T-helper 1 cell treated with Interleukin-12 subunit alpha and Interleukin-12 subunit beta and Interleukin-4 antibody, amounts not matched to agents 30 μg/mL and 1 μg/mL, for 36 hours (primary cell): Measurements from ENCODE around the gene SUSD5.
"Not testable (repeated sequence)": the region's sequence is repeated elsewhere in the genome, so short reads cannot be mapped to it uniquely, and the experiment has no call there.

Experiments
- H3K27ac Mint-ChIP-seq: one replicate; pipeline ENCODE4 v1.8.0; 2021; ENCODE audit warnings: mild to moderate bottlenecking, mixed read lengths
- H3K27me3 Mint-ChIP-seq: one replicate; pipeline ENCODE4 v1.8.0; 2021; ENCODE audit warnings: low read depth, mixed read lengths
- H3K36me3 Mint-ChIP-seq: one replicate; pipeline ENCODE4 v1.8.0; 2021; ENCODE audit warnings: low read depth, mixed read lengths
- H3K4me1 Mint-ChIP-seq: one replicate; pipeline ENCODE4 v1.8.0; 2021; ENCODE audit warnings: low read depth, mixed read lengths
- H3K4me3 Mint-ChIP-seq: one replicate; pipeline ENCODE4 v1.8.0; 2021; ENCODE audit warnings: mild to moderate bottlenecking, moderate library complexity, mixed read lengths
- H3K9me3 Mint-ChIP-seq: one replicate; pipeline ENCODE4 v1.8.0; 2021; ENCODE audit warnings: mixed read lengths

Gene SUSD5

DNA sequence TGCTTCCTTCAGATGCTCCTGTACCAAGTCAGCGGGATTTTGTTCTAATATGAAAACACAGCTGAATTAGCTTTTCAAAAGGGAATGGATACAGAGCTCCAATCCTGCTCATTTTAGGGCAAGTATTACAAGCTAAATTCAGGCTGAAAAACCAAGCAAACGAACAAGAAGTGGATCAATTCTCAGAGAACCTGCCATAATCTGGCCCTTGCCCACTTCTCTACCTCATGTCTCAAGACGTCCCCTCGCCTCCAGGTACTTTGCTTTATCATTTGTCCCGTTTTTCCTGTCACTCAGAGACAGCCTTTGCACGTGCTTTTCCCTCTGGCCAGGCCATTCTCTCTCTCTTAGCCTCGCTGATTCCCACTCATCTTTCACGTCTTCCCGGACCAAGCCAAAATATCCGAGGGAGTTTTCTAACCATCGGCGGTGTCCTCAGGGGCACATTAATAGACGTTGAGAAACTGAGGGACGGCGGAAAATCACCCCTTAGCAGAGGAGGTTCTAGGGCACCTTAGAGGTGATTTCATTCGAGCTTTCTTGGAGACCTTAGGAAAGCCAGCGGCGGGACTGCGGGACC, 654 bp downstream of the SUSD5 start:
- Mint-ChIP-seq H3K4me3 (no peak overlapping the region), H3K27me3 (peaks cover 56% of the 10 kb centered on the region), H3K4me1 (peaks cover 8% of the 10 kb centered on the region), H3K9me3 (no peaks in the 10 kb centered on the region), H3K27ac (no peak overlapping the region), H3K36me3 (no peaks in the 10 kb centered on the region)

DNA sequence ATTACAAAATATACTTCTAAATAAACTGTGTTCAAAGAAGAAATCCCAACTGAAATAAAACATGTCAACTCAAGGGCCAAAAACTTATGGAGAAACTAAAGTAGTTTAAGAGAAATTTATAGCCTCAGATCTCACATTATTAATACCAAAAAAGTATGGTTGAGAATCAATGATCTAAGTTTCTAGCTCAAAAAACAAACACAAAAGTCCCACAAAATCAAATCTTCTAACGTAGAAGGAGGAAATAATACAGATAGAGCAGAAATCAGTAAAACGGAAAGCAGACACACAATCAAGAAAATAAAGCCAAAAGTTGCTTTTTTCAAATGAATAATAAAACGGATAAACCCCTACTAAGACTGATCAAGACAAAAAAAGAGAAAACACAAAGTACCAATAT, 2.9 kb downstream of the SUSD5 start:
- H3K4me1 Mint-ChIP-seq: peaks cover 8% of the 10 kb centered on the region
- no peak overlapping the region for H3K4me3 Mint-ChIP-seq
- H3K27ac Mint-ChIP-seq: no peak overlapping the region
- no peaks in the 10 kb centered on the region for H3K9me3 Mint-ChIP-seq
- peaks cover 55% of the 10 kb centered on the region for H3K27me3 Mint-ChIP-seq
- no peaks in the 10 kb centered on the region for H3K36me3 Mint-ChIP-seq

DNA sequence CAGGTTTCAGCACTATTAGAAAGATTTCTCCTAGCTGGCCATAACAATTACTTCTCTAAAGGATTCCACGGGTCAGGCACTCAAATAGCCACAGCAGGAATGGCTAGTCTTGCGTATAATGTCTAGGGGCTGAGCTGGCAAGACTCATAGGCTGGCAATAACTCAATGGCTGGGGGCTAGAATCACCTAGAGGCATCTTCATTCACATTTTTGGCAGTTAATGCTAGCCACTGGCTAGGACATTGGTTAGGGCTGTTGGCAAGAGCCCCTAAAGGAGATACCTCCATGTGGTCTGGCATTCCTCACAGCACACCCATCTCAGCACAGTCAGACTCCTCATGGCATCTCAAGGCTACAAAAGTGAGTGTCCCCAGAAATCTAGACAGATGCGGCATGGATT, 6.2 kb downstream of the SUSD5 start:
- Mint-ChIP-seq H3K4me1 (no peaks in the 10 kb centered on the region), H3K36me3 (no peaks in the 10 kb centered on the region), H3K4me3 (no peak overlapping the region), H3K27ac (no peak overlapping the region), H3K27me3 (peaks cover 52% of the 10 kb centered on the region), H3K9me3 (peaks cover 10% of the 10 kb centered on the region)

DNA sequence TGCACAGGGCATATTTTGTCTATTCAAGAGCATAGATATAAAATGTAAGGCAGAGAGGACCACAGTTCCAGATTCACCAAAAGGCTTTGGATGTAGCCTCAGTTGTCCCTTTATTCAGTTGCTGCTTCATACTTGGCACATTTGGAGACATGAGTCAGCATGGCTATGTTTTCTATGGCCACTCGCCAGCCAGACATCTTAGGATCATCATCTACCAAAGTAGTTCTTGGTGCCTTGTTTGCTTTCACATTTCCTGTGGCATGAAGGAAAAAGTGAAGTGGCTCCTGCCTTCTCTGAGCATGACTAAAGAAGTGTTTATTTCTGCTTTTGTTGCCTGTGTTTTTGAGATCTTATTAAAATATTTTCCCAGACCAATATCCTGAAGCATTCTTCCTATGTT, 7.2 kb downstream of the SUSD5 start:
- Mint-ChIP-seq H3K27ac (no peak overlapping the region), H3K9me3 (peaks cover 10% of the 10 kb centered on the region), H3K4me3 (no peak overlapping the region), H3K4me1 (no peaks in the 10 kb centered on the region), H3K36me3 (no peaks in the 10 kb centered on the region), H3K27me3 (peaks cover 44% of the 10 kb centered on the region)

DNA sequence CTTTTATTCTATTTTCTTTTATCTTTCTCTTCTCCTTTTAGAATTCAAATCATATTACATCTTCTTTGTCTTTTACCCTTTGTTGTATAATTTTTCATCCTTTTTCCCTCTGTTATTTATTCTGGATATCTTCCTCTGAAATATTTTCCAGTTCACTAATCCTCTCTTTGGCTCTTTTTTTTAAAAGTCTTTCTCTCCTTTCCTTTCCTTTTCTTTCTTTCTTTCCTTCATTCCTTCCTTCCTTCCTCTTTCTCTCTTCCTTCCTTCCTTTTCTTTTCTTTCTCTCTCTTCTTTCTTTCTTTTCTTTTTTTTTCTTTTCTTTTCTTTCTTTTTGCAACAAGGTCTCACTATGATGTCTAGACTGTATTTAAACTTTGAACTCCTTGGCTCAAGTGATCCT, 9.3 kb downstream of the SUSD5 start:
- no peak overlapping the region for H3K27ac Mint-ChIP-seq
- no peak overlapping the region for H3K4me3 Mint-ChIP-seq
- no peaks in the 10 kb centered on the region for H3K36me3 Mint-ChIP-seq
- H3K27me3 Mint-ChIP-seq: peaks cover 25% of the 10 kb centered on the region
- H3K9me3 Mint-ChIP-seq: peaks cover 10% of the 10 kb centered on the region
- H3K4me1 Mint-ChIP-seq: no peaks in the 10 kb centered on the region

DNA sequence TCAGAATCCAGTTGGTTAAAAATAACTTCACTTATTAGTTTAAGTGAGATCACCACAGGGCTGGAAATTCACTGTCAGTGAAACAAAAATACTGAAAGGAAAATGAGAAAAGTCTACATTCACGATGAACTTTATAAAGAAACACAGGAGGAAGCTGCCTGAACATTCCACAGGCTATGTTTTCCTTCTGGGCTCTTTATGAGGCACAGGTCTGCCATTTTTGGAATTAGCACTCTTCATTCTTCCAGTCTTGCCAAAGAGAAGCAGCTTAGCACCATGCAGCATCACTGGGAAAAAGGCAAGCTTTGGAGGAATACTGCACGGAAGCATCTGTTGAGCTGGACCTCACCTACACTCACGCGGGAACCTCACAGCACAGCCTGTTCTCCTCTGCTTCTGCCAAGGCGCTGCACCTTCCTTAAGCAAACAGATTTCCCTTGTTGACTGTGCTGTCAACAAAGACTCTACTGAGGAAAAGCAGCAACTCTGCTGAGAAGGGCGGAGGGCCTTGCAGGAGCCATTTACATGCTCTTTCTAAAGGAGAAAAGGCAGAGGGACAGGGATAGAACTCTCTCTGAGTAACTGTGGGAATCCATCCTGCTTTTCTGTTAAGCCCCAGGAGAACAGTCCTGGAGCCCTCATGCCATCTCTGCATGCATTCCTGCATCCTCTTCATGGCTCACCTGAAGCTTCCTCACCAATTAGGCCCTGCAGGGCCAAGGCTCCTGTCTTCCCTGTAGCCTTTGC, 15.7 kb downstream of the SUSD5 start:
- Mint-ChIP-seq H3K4me3 (no peak overlapping the region), H3K9me3 (no peaks in the 10 kb centered on the region), H3K36me3 (no peaks in the 10 kb centered on the region), H3K4me1 (no peaks in the 10 kb centered on the region), H3K27me3 (peaks cover 4% of the 10 kb centered on the region), H3K27ac (no peak overlapping the region)

DNA sequence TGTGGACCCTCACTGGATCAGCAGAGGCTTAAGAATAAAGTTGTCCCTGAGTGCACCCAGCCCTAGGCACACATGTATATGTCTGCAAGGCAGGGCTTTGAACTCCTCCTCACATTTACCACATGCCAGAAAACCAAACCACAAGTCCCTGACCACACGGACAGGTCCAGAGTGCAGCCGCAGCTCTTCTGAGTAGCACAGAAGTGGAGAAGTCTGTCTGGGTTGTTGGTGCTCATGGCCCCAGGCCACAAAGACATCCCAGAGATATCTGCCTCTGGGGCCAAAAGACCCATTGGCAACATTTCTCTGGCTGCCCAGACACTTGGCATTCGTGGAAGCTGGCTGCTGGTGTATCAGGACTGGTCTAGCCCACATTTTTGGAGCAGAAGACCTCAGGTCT, 17.4 kb downstream of the SUSD5 start:
- Mint-ChIP-seq H3K27ac (no peak overlapping the region), H3K4me1 (no peaks in the 10 kb centered on the region), H3K9me3 (no peaks in the 10 kb centered on the region), H3K36me3 (no peaks in the 10 kb centered on the region), H3K27me3 (no peaks in the 10 kb centered on the region), H3K4me3 (no peak overlapping the region)

DNA sequence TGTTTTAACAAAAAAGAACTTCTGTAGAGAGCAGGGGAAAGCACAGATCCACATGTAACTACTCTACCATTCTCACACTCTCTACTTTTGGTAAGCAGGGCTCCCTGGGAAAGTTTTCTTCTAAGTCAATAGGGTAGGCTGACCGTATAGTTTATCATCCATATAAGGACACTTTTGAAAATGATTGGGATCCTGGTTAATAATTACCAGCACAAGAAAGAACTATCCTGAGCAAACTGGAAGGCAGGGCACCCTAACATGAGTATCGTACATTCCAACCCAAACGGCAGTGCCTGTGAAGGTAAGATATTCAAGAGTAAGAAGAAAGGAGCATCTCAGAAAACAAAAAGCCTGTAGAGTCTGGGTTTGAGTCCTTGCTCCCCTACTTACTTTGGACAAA, 22.1 kb downstream of the SUSD5 start:
- H3K27me3 Mint-ChIP-seq: no peaks in the 10 kb centered on the region
- no peaks in the 10 kb centered on the region for H3K9me3 Mint-ChIP-seq
- no peaks in the 10 kb centered on the region for H3K36me3 Mint-ChIP-seq
- H3K4me1 Mint-ChIP-seq: no peaks in the 10 kb centered on the region
- H3K27ac Mint-ChIP-seq: no peak overlapping the region
- no peak overlapping the region for H3K4me3 Mint-ChIP-seq

DNA sequence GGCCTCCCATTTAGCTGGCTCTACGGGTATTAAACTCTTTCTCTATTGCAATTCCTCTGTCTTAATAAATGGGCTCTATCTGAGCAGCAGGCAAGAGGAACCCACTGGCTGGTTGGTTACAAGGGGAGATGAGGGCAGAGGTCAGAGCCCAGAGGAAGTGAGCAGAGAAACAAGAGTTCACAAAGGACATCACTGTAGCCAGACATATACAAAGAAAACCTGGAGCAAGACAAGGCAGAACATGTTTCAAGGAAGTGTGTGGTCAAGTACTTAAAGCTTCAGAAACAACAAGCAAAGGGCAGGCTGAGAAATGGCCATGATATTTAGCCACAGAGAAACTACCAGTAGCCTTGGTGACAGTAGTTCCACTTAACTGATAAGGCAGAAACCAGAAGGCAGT, 24.3 kb downstream of the SUSD5 start:
- H3K9me3 Mint-ChIP-seq: no peaks in the 10 kb centered on the region
- no peaks in the 10 kb centered on the region for H3K36me3 Mint-ChIP-seq
- H3K4me3 Mint-ChIP-seq: no peak overlapping the region
- no peaks in the 10 kb centered on the region for H3K27me3 Mint-ChIP-seq
- H3K27ac Mint-ChIP-seq: no peak overlapping the region
- no peaks in the 10 kb centered on the region for H3K4me1 Mint-ChIP-seq

DNA sequence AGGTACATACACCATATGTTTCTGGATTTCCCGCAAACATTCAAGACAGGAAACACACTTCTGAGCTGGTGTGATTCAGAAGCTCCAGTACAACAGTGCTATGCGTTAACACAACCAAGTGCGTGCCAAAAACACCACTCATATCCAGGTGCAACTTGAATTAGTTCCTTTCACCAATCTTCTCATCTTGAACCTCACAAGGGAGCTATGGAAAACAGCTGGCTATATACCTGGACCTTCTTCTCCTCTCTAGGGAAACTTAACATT, 31.3 kb downstream of the SUSD5 start:
- Mint-ChIP-seq H3K9me3 (peaks cover 2% of the 10 kb centered on the region), H3K4me1 (no peaks in the 10 kb centered on the region), H3K4me3 (no peak overlapping the region), H3K36me3 (no peaks in the 10 kb centered on the region), H3K27ac (no peak overlapping the region), H3K27me3 (peaks cover 16% of the 10 kb centered on the region)

DNA sequence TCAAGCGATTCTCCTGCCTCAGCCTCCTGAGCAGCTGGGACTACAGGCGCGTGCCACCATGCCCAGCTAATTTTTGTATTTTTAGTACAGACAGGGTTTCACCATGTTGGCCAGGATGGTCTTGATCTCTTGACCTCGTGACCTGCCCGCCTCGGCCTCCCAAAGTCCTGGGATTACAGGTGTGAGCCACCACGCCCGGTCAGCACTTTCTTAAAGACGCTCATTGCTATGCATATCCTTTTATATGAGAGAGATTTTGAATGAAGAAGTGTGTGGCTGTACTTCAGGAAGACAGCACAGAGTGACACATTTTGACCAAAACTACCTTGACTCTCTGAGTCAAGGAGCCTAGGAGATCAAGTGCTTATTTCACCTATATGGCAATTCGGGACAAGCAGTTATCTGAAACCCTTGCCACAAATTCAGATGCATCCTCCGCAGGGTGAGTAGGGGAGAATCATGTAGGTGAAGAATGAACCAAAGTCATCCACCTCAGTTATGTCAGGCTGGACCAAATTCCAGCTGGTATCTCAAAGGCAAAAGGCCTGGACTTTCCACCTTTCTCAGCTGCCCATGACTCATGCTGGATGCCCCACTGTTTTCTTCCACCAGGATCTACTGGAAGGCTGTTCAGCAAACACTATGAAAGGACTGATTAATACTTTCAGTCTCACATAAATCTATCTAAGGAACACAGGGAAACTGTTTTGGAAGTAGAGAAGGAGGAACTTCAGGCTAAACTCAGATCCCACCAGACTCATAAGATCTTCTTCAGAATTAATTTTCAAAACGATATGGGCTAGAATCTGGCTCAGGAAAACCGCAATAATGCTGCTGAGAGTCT, 31.9 kb downstream of the SUSD5 start:
- H3K36me3 Mint-ChIP-seq: no peaks in the 10 kb centered on the region
- no peaks in the 10 kb centered on the region for H3K4me1 Mint-ChIP-seq
- peaks cover 16% of the 10 kb centered on the region for H3K27me3 Mint-ChIP-seq
- H3K9me3 Mint-ChIP-seq: peaks cover 4% of the 10 kb centered on the region
- no peak overlapping the region for H3K27ac Mint-ChIP-seq
- no peak overlapping the region for H3K4me3 Mint-ChIP-seq

DNA sequence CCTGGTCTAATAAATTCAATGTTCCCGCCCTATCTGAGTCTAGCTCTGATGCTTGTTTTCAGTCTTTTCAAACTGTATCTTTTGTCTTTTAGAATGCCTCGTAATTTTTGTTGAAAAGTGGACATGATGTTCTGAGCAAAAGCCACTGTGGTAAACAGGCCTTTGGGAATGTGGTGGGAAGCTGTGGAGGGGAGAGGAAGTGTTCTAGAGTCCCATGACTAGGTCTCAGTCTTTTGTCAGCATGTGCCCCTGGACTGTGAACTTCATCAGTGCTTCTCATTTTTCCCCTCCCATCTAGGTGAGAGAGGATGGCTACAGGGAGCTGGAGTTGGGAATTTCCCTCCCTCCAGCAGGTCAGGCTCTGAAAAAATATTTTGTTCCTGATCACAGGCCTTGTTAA, 33.7 kb downstream of the SUSD5 start:
- H3K27me3 Mint-ChIP-seq: peaks cover 20% of the 10 kb centered on the region

DNA sequence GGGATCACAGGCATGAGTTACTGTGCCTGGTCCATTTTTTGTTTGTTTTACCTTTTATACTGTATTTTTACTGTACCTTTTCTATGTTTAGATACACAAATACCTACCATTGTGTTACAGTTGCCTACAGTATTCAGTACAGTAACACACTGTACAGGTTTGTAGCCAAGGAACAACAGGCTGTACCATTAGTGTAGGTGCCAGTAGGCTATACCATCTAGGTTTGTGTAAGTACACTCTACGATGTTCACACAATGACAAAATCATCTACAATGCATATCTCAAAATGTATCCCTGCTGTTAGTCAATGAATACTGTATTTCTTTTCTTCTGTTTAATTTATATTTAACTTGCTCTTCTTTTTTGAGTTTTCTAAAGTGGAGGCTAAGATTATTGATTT, 37.0 kb downstream of the SUSD5 start:
- not testable (repeated sequence) for H3K4me3 Mint-ChIP-seq, H3K9me3 Mint-ChIP-seq, H3K36me3 Mint-ChIP-seq, H3K4me1 Mint-ChIP-seq, H3K27ac Mint-ChIP-seq
- peaks cover 18% of the 10 kb centered on the region for H3K27me3 Mint-ChIP-seq

More for the DNA sequence above, 33.7 kb downstream of the SUSD5 start:
- no peaks in the 10 kb centered on the region for H3K36me3 Mint-ChIP-seq
- H3K27ac Mint-ChIP-seq: no peak overlapping the region
- no peaks in the 10 kb centered on the region for H3K4me1 Mint-ChIP-seq
- peaks cover 4% of the 10 kb centered on the region for H3K9me3 Mint-ChIP-seq
- no peak overlapping the region for H3K4me3 Mint-ChIP-seq

DNA sequence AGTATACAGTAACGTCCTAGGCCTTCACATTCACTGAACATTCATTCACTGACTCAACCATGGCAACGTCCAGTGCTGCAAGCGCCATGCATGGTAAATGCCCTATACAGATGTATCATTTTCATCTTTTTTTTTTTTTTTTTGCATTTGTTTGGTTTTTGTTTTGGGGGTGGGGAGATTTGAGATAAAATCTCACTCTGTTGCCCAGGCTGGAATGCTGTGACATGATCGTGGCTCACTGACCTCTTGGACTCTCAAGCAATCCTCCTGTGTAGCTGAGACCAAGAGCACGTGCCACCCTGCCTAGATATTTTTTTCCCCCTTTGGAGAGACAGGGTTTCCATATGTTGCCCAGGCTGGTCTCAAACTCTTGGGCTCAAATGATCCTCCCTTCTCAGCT, 37.4 kb downstream of the SUSD5 start:
- H3K9me3 Mint-ChIP-seq: peaks cover 8% of the 10 kb centered on the region
- peaks cover 19% of the 10 kb centered on the region for H3K27me3 Mint-ChIP-seq
- no peak overlapping the region for H3K27ac Mint-ChIP-seq
- H3K4me3 Mint-ChIP-seq: no peak overlapping the region
- H3K36me3 Mint-ChIP-seq: no peaks in the 10 kb centered on the region
- H3K4me1 Mint-ChIP-seq: no peaks in the 10 kb centered on the region

DNA sequence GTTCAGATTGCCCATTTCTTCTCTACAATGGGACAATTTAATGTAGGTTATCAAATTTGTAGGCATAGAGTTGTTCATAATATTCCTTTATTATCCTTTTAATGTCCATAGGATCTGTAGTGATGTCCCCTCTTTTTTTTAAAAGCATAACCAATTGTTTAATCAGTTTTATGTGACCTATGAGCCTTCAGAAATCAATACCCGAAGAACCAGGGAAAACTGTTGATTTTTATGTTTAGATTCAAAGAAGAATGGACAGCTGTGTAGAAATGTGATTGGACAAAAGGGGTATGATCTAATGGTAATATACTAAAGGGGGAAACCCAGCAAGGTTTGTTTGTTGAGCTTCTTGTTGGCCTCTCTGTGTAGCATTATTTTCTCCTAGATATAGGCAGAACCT, 39.5 kb downstream of the SUSD5 start:
- H3K4me3 Mint-ChIP-seq: no peak overlapping the region
- peaks cover 13% of the 10 kb centered on the region for H3K27me3 Mint-ChIP-seq
- no peaks in the 10 kb centered on the region for H3K4me1 Mint-ChIP-seq
- H3K9me3 Mint-ChIP-seq: peaks cover 8% of the 10 kb centered on the region
- H3K27ac Mint-ChIP-seq: no peak overlapping the region
- H3K36me3 Mint-ChIP-seq: no peaks in the 10 kb centered on the region
